Sigmoid colon (tissue), 4 donors: ENCODE results near the gene FUT8.

Experiments used
- CTCF ChIP-seq, 4 experiments: fragments of 450-650 bp in 3 of 4; fragments of 200-600 bp in 1 of 4; IDR thresholded peaks; one replicate each; pipeline ENCODE4 v1.5.1; 2016 to 2019; ENCODE audit warnings: antibody characterized with exemption in 4 of 4, mild to moderate bottlenecking in 3 of 4, moderate library complexity in 2 of 4
- POLR2A ChIP-seq, 2 donors: fragments of 450-650 bp; IDR thresholded peaks; one replicate each; pipeline ENCODE4 v1.6.1; 2016; ENCODE audit warnings: antibody characterized with exemption in 2 of 2, mild to moderate bottlenecking in 2 of 2, moderate library complexity in 2 of 2
- POLR2AphosphoS5 ChIP-seq, 4 donors: sonication (generic); formaldehyde crosslinking; IDR thresholded peaks; one replicate each; pipeline ENCODE4 v1.6.1; 2017; ENCODE audit warnings: antibody characterized with exemption in 4 of 4

GRCh38 chr14:65565948-65566347 lies 153.4 kb downstream of the FUT8 start:
- TF ChIP-seq POLR2A (IDR thresholded peaks at IDR 0.05), result no peak
- no peak for TF ChIP-seq CTCF (IDR thresholded peaks at IDR 0.05)
- TF ChIP-seq POLR2AphosphoS5 (IDR thresholded peaks at IDR 0.05), result no peak
